ENCODE results near the gene TUBB3. TPM values are rescaled to one million over a fixed set of nuclear protein-coding genes. Genes with fewer than 3 reads are reported as not detected.

TUBB3 gene
- total RNA-seq, 1 experiment from 2014 or later, result 205 TPM

- BruUV-seq (replicated peaks), result no TSS peak
- H3K27me3 ChIP-seq (ENCODE audit: control insufficient read depth, insufficient read depth, low read length), result no peaks in the 10 kb centered on the region
- H3K36me3 ChIP-seq (ENCODE audit: control insufficient read depth, insufficient read depth, low read length), result 0 out of 2 replicates have a peak, but pooled peaks cover under 1% of the 10 kb centered on the region
- in situ Hi-C loops (cut with HindIII; ENCODE audit: low pct_unique_long_range_greater_than_20kb, low sequenced_read_pairs) (no loop called here), intact Hi-C loops (cut with micrococcal nuclease; ENCODE audit: unreplicated experiment) (no loop called here)
- H3K4me3 ChIP-seq (ENCODE audit: low read depth in 2 of 2, low read length in 2 of 2), result no peak overlapping the region
- CTCF ChIA-PET, result no interaction called here
- no peak overlapping the region for H3K27ac ChIP-seq (ENCODE audit: low read length)
- POLR2A ChIA-PET, result no interaction called here
- TF ChIP-seq POLR2AphosphoS5 (IDR thresholded peaks at IDR 0.05; ENCODE audit: low read depth, low read length), result 0 out of 2 replicates have a peak, but pooled peaks have one; percentile 31
- TF ChIP-seq TCF7L2 (IDR thresholded peaks at IDR 0.05; ENCODE audit: low read depth, low read length), result no peak
- DNase-seq (ENCODE audit: low read depth, low spot score) (no peak), ATAC-seq (no peak)
- peaks cover 10% of the 10 kb centered on the region for H3K4me1 ChIP-seq (ENCODE audit: control insufficient read depth, insufficient read depth, low read length)
- H3K9me3 ChIP-seq (ENCODE audit: control insufficient read depth, insufficient read depth, low read depth, low read length), result no peaks in the 10 kb centered on the region
Observed at GRCh38 chr16:89915303-89916232, 7.6 kb upstream of the TUBB3 start.

- intact Hi-C loops (cut with micrococcal nuclease; ENCODE audit: unreplicated experiment), result no loop called here
- BruUV-seq (replicated peaks), result no TSS peak
- peak overlapping the region; percentile 89 for H3K27ac ChIP-seq (ENCODE audit: low read length)
- H3K4me3 ChIP-seq (ENCODE audit: low read depth in 2 of 2, low read length in 2 of 2), result peak overlapping the region; percentile 41 to 43
- H3K9me3 ChIP-seq (ENCODE audit: control insufficient read depth, insufficient read depth, low read depth, low read length), result no peaks in the 10 kb centered on the region
- ChIA-PET CTCF (no interaction called here), POLR2A (no interaction called here)
- H3K36me3 ChIP-seq (ENCODE audit: control insufficient read depth, insufficient read depth, low read length), result no peaks in the 10 kb centered on the region
- DNase-seq (ENCODE audit: low read depth, low spot score) (no peak), ATAC-seq (peak; percentile 62)
- in situ Hi-C loops (cut with HindIII; ENCODE audit: low pct_unique_long_range_greater_than_20kb, low sequenced_read_pairs), result no loop called here
- TF ChIP-seq POLR2AphosphoS5 (IDR thresholded peaks at IDR 0.05; ENCODE audit: low read depth, low read length) (peak; percentile 37; the same call in 1 of the 2 replicates), TCF7L2 (IDR thresholded peaks at IDR 0.05; ENCODE audit: low read depth, low read length) (peak; percentile 99), SIN3A (IDR thresholded peaks at IDR 0.05; ENCODE audit: borderline replicate concordance, insufficient read depth, low read depth, low read length) (no peak), CTCF (IDR thresholded peaks at IDR 0.05) (no peak), REST (IDR thresholded peaks at IDR 0.05; ENCODE audit: insufficient read depth in 1 of 2, low read depth in 2 of 2, low read length in 1 of 2) (no peak)
- no peaks in the 10 kb centered on the region for H3K27me3 ChIP-seq (ENCODE audit: control insufficient read depth, insufficient read depth, low read length)
- peaks cover 17% of the 10 kb centered on the region for H3K4me1 ChIP-seq (ENCODE audit: control insufficient read depth, insufficient read depth, low read length)
Observed at GRCh38 chr16:89917773-89918452, 5.2 kb upstream of the TUBB3 start.
